HCT116 (cell line): ENCODE measurements around the gene KCNJ18. TPM values are rescaled to one million over a fixed set of nuclear protein-coding genes. Genes with fewer than 3 reads are reported as not detected.
"Not testable (repeated sequence)": the region's sequence is repeated elsewhere in the genome, so short reads cannot be mapped to it uniquely, and the experiment has no call there.

Experiments used
- ATAC-seq: fragments of 200-7000 bp; cut with Tn5 transposase; 2 replicates; pipeline ENCODE4 v1.9.1; 2020; ENCODE audit warnings: mild to moderate bottlenecking, moderate library complexity
- BruUV-seq: library from RNA; stranded (reverse); fragments of 400-500 nt; replicated peaks from 2 replicates; lab custom pipeline; 2021; lab: Mats Ljungman, UMichigan
- CTCF ChIA-PET: fragments of 300-600 bp; sonication (Branson Sonifier 250); formaldehyde crosslinking; loops from one replicate; lab custom pipeline; 2021; ENCODE audit warnings: antibody characterized with exemption; lab: Charles Lee
- POLR2A ChIA-PET: fragments of 300-600, 350-600 bp; sonication (Branson Sonifier 250); formaldehyde crosslinking; loops from one replicate; lab custom pipeline; 2021; ENCODE audit warnings: antibody characterized with exemption; lab: Charles Lee
- RAD21 ChIA-PET, 2 experiments: fragments of 300-600 bp; sonication (Branson Sonifier 250); formaldehyde crosslinking; loops; one replicate each; lab custom pipeline; 2023; ENCODE audit warnings: low total read pairs in 2 of 2; ENCODE audit not compliant: uncharacterized antibody in 2 of 2, unreplicated experiment in 2 of 2, low non-redundant PET in 1 of 2; lab: Charles Lee
- DNase-seq: peaks from one replicate; pipeline ENCODE4 v3.0.0-alpha.2; 2010; ENCODE audit warnings: low read depth, low spot score
- H2AFZ ChIP-seq: fragments of 200-600 bp; shearing (Covaris generic), sonication (generic); 2 replicates; pipeline ENCODE4 v1.6.1; 2017; ENCODE audit warnings: low read depth, mixed run types, mixed read lengths, antibody characterized with exemption, low read length; ENCODE audit not compliant: poor library complexity, severe bottlenecking
- H3K27ac ChIP-seq: 2 replicates; pipeline ENCODE4 v1.5.1; 2012; ENCODE audit warnings: low read depth, low read length
- H3K27me3 ChIP-seq: fragments of 200-600 bp; sonication (generic); 2 replicates; pipeline ENCODE4 v1.6.1; 2016; ENCODE audit warnings: mixed run types, low read length, mixed read lengths; ENCODE audit not compliant: insufficient read depth
- H3K36me3 ChIP-seq, 2 experiments: fragments of 200-500 bp in 1 of 2; fragments of 200-600 bp in 1 of 2; sonication (Bioruptor generic) in 1 of 2; sonication (generic) in 1 of 2; 2 replicates each; pipeline versions ENCODE4 v1.5.1 to v1.6.1; 2014 to 2016; ENCODE audit warnings: low read length in 2 of 2, inconsistent platforms in 1 of 2, mixed read lengths in 1 of 2, mixed run types in 1 of 2; ENCODE audit not compliant: insufficient read depth in 2 of 2, control insufficient read depth in 1 of 2
- H3K4me1 ChIP-seq, 2 experiments: fragments of 200-600 bp in 1 of 2; sonication (generic) in 1 of 2; 2 replicates each; pipeline versions ENCODE4 v1.5.1 to v1.6.1; 2012 to 2017; ENCODE audit warnings: low read length in 2 of 2, inconsistent platforms in 1 of 2, mild to moderate bottlenecking in 1 of 2, mixed read lengths in 1 of 2, mixed run types in 1 of 2, moderate library complexity in 1 of 2; ENCODE audit not compliant: insufficient read depth in 2 of 2, control insufficient read depth in 1 of 2
- H3K4me2 ChIP-seq: fragments of 200-600 bp; sonication (generic); 2 replicates; pipeline ENCODE4 v1.6.1; 2017; ENCODE audit warnings: mixed run types, low read length, mixed read lengths
- H3K4me3 ChIP-seq, 2 experiments: fragments of 200-600 bp in 1 of 2; sonication (generic) in 1 of 2; replicated peaks in 1 of 2; 2 replicates each; pipeline ENCODE4 v1.5.1; 2011 to 2016; ENCODE audit warnings: low read length in 2 of 2, control low read depth in 1 of 2, low read depth in 1 of 2, mild to moderate bottlenecking in 1 of 2, mixed read lengths in 1 of 2, mixed run types in 1 of 2
- H3K79me2 ChIP-seq: fragments of 200-600 bp; sonication (generic); 2 replicates; pipeline ENCODE4 v1.6.1; 2017; ENCODE audit warnings: mild to moderate bottlenecking, mixed run types, low read length, moderate library complexity, mixed read lengths; ENCODE audit not compliant: insufficient read depth
- H3K9ac ChIP-seq: fragments of 200-600 bp; sonication (generic); 2 replicates; pipeline ENCODE4 v1.6.1; 2016; ENCODE audit warnings: low read length, mixed read lengths
- H3K9me2 ChIP-seq: fragments of 200-600 bp; sonication (generic), shearing (Covaris generic); 2 replicates; pipeline ENCODE4 v1.6.1; 2017; ENCODE audit warnings: mixed run types, mild to moderate bottlenecking, moderate library complexity; ENCODE audit not compliant: insufficient read depth
- H3K9me3 ChIP-seq, 2 experiments: fragments of 200-500 bp in 1 of 2; fragments of 200-600 bp in 1 of 2; sonication (Bioruptor generic) in 1 of 2; sonication (generic) in 1 of 2; 2 replicates each; pipeline ENCODE4 v1.6.1; 2014 to 2017; ENCODE audit warnings: low read length in 2 of 2, mixed read lengths in 2 of 2, inconsistent platforms in 1 of 2, low read depth in 1 of 2, mild to moderate bottlenecking in 1 of 2, mixed run types in 1 of 2, moderate library complexity in 1 of 2; ENCODE audit not compliant: control insufficient read depth in 1 of 2, insufficient read depth in 1 of 2
- H4K20me1 ChIP-seq: fragments of 200-600 bp; sonication (generic), shearing (Covaris generic); 2 replicates; pipeline ENCODE4 v1.6.1; 2017; ENCODE audit warnings: mixed run types, mild to moderate bottlenecking, moderate library complexity; ENCODE audit not compliant: insufficient read depth
- ATF3 ChIP-seq: IDR thresholded peaks from 2 replicates; pipeline ENCODE4 v1.6.1; 2012
- CEBPB ChIP-seq: IDR thresholded peaks from 2 replicates; pipeline ENCODE4 v1.6.1; 2012; ENCODE audit warnings: low read depth
- EGR1 ChIP-seq: IDR thresholded peaks from 2 replicates; pipeline ENCODE4 v1.6.1; 2012; ENCODE audit warnings: low read depth
- MAX ChIP-seq: IDR thresholded peaks from 2 replicates; pipeline ENCODE4 v1.6.1; 2012
- POLR2A ChIP-seq: IDR thresholded peaks from 2 replicates; pipeline ENCODE4 v1.7.0; 2011; ENCODE audit warnings: borderline replicate concordance; ENCODE audit not compliant: insufficient read depth, insufficient read length; ENCODE audit errors: extremely low read depth
- REST ChIP-seq: IDR thresholded peaks from 2 replicates; pipeline ENCODE4 v1.6.1; 2012; ENCODE audit warnings: low read depth
- TCF7L2 ChIP-seq: IDR thresholded peaks from 2 replicates; pipeline ENCODE4 v1.7.0; 2011; ENCODE audit warnings: borderline replicate concordance, inconsistent platforms; ENCODE audit not compliant: insufficient read depth, insufficient read length; ENCODE audit errors: extremely low read depth
- YY1 ChIP-seq: IDR thresholded peaks from 2 replicates; pipeline ENCODE4 v1.6.1; 2011; ENCODE audit warnings: low read length, low read depth, moderate library complexity, mild to moderate bottlenecking; ENCODE audit not compliant: insufficient replicate concordance; ENCODE audit errors: extremely low read depth
- intact Hi-C: fragments of 100-400 bp; cut with micrococcal nuclease; formaldehyde crosslinking; loops from 2 replicates; pipeline ENCODE4 v1.10.0; 2022
- total RNA-seq: library from RNA; stranded (reverse); gene quantifications from one replicate; pipeline ENCODE4 v1.2.1, GENCODE V29; 2021; ENCODE audit not compliant: unreplicated experiment

The KCNJ18 gene
- total RNA-seq, 1 experiment from 2014 or later = not detected

- TF ChIP-seq REST (no peak), CEBPB (no peak), EGR1 (no peak), YY1 (no peak), POLR2A (no peak), MAX (no peak), ATF3 (no peak), TCF7L2 (no peak)
Measured at GRCh38 chr17:21705021-21705601, 12.8 kb downstream of the KCNJ18 start (continued).

GRCh38 chr17:21705746-21706145 is 13.4 kb downstream of the KCNJ18 start:
- H3K4me3 ChIP-seq, intact Hi-C loops, BruUV-seq, H4K20me1 ChIP-seq, H3K9ac ChIP-seq, RAD21 ChIA-PET, H3K27me3 ChIP-seq, H3K27ac ChIP-seq, H3K79me2 ChIP-seq, ATAC-seq, H3K4me2 ChIP-seq, H3K9me3 ChIP-seq, H2AFZ ChIP-seq, DNase-seq, H3K36me3 ChIP-seq, CTCF ChIA-PET, H3K4me1 ChIP-seq, POLR2A ChIA-PET, H3K9me2 ChIP-seq: not testable (repeated sequence)

- not testable (repeated sequence) for H3K27ac ChIP-seq, BruUV-seq, DNase-seq
Measured at GRCh38 chr17:21706546-21706945, 14.2 kb downstream of the KCNJ18 start.

GRCh38 chr17:21707131-21707530 is 14.8 kb downstream of the KCNJ18 start:
- H3K79me2 ChIP-seq, H3K27ac ChIP-seq, H2AFZ ChIP-seq, CTCF ChIA-PET, RAD21 ChIA-PET, BruUV-seq, H3K27me3 ChIP-seq, H3K4me1 ChIP-seq, POLR2A ChIA-PET, H3K36me3 ChIP-seq, ATAC-seq, H3K4me2 ChIP-seq, DNase-seq, H4K20me1 ChIP-seq, H3K9ac ChIP-seq, H3K9me2 ChIP-seq, H3K9me3 ChIP-seq, H3K4me3 ChIP-seq, intact Hi-C loops: not testable (repeated sequence)

More at GRCh38 chr17:21706546-21706945, 14.2 kb downstream of the KCNJ18 start:
- H3K27me3 ChIP-seq, H4K20me1 ChIP-seq, H3K9me3 ChIP-seq, intact Hi-C loops, CTCF ChIA-PET, H3K9ac ChIP-seq, H3K79me2 ChIP-seq, H3K36me3 ChIP-seq, H3K4me1 ChIP-seq, H3K9me2 ChIP-seq, POLR2A ChIA-PET, ATAC-seq, H3K4me2 ChIP-seq, RAD21 ChIA-PET, H2AFZ ChIP-seq, H3K4me3 ChIP-seq: not testable (repeated sequence)
